ENCODE data around the gene PAFAH1B1.
A peak's percentile ranks its signal among the peaks of the same experiment; 100 is the strongest.

Gene PAFAH1B1

GRCh38 chr17:2701996-2702741, 108.7 kb downstream of the PAFAH1B1 start:
- Histone ChIP-seq H2BK5ac (ENCODE audit: low read depth, low read length, poor library complexity) (no peak overlapping the region), H3K4me3 (ENCODE audit: low read depth, low read length) (no peak overlapping the region), H3K4me2 (ENCODE audit: low read length) (no peak overlapping the region), H4K8ac (ENCODE audit: low read depth, low read length) (no peak overlapping the region), H3K27ac (ENCODE audit: low read depth, low read length) (no peak overlapping the region), H4K91ac (ENCODE audit: low read depth, low read length) (no peak overlapping the region), H3K79me2 (ENCODE audit: control insufficient read depth, insufficient read depth, low read length, poor library complexity) (no peaks in the 10 kb centered on the region), H2BK12ac (ENCODE audit: low read length) (no peak overlapping the region), H3K9me3 (ENCODE audit: insufficient read depth, low read depth, low read length) (peaks cover 4% of the 10 kb centered on the region), H3K4ac (ENCODE audit: low read depth, low read length) (no peak overlapping the region), H3K18ac (ENCODE audit: low read length) (no peak overlapping the region), H4K12ac (ENCODE audit: low read depth, low read length) (no peak overlapping the region), H2AFZ (ENCODE audit: insufficient read depth, low read length, poor library complexity) (no peak overlapping the region), H3K27me3 (ENCODE audit: insufficient read depth, low read length) (no peaks in the 10 kb centered on the region), H3K14ac (ENCODE audit: low read length) (no peak overlapping the region), H3K4me1 (ENCODE audit: control insufficient read depth in 1 of 2, insufficient read depth in 2 of 2, low read length in 2 of 2) (no peaks in the 10 kb centered on the region), H3K9ac (ENCODE audit: low read length) (no peak overlapping the region), H2AK5ac (ENCODE audit: low read length) (no peak overlapping the region), H3K79me1 (ENCODE audit: low read length) (no peaks in the 10 kb centered on the region), H2BK120ac (ENCODE audit: insufficient read depth, low read length, poor library complexity) (no peak overlapping the region), H3K36me3 (ENCODE audit: control insufficient read depth in 1 of 2, insufficient read depth in 2 of 2, low read length in 2 of 2) (peaks cover 48 to 60% of the 10 kb centered on the region in 2 experiments), H3K23ac (ENCODE audit: low read length) (no peak overlapping the region)
- DNase-seq: no peak
- whole genome bisulfite sequencing (ENCODE audit: extremely low coverage, insufficient coverage, insufficient read length): no CpG with 5 or more reads among the region's 22 CpGs

- no peak for DNase-seq
- H3K4me2 ChIP-seq (ENCODE audit: low read length): no peak overlapping the region
- no peak overlapping the region for H2BK12ac ChIP-seq (ENCODE audit: low read length)
- H2BK120ac ChIP-seq (ENCODE audit: insufficient read depth, low read length, poor library complexity): no peak overlapping the region
- peak overlapping the region; percentile 10 for H3K4me3 ChIP-seq (ENCODE audit: low read depth, low read length)
- peaks cover under 1% of the 10 kb centered on the region for H3K9me3 ChIP-seq (ENCODE audit: insufficient read depth, low read depth, low read length)
- no peak overlapping the region for H4K12ac ChIP-seq (ENCODE audit: low read depth, low read length)
- no peak overlapping the region for H3K4ac ChIP-seq (ENCODE audit: low read depth, low read length)
- H2AFZ ChIP-seq (ENCODE audit: insufficient read depth, low read length, poor library complexity): no peak overlapping the region
- H3K79me1 ChIP-seq (ENCODE audit: low read length): no peaks in the 10 kb centered on the region
- H2AK5ac ChIP-seq (ENCODE audit: low read length): no peak overlapping the region
- H3K4me1 ChIP-seq (ENCODE audit: control insufficient read depth in 1 of 2, insufficient read depth in 2 of 2, low read length in 2 of 2): no peaks in the 10 kb centered on the region
- H2BK5ac ChIP-seq (ENCODE audit: low read depth, low read length, poor library complexity): no peak overlapping the region
- H4K8ac ChIP-seq (ENCODE audit: low read depth, low read length): no peak overlapping the region
- no CpG with 5 or more reads among the region's 20 CpGs for WGBS (ENCODE audit: extremely low coverage, insufficient coverage, insufficient read length)
- no peaks in the 10 kb centered on the region for H3K27me3 ChIP-seq (ENCODE audit: insufficient read depth, low read length)
- no peak overlapping the region for H3K27ac ChIP-seq (ENCODE audit: low read depth, low read length)
- peaks cover 2% of the 10 kb centered on the region for H3K79me2 ChIP-seq (ENCODE audit: control insufficient read depth, insufficient read depth, low read length, poor library complexity)
- H3K18ac ChIP-seq (ENCODE audit: low read length): no peak overlapping the region
- no peak overlapping the region for H4K91ac ChIP-seq (ENCODE audit: low read depth, low read length)
- peaks cover 38 to 51% of the 10 kb centered on the region in 2 experiments for H3K36me3 ChIP-seq (ENCODE audit: control insufficient read depth in 1 of 2, insufficient read depth in 2 of 2, low read length in 2 of 2)
- no peak overlapping the region for H3K23ac ChIP-seq (ENCODE audit: low read length)
- H3K14ac ChIP-seq (ENCODE audit: low read length): no peak overlapping the region
- no peak overlapping the region for H3K9ac ChIP-seq (ENCODE audit: low read length)
Observed at GRCh38 chr17:2703181-2703580, 109.7 kb downstream of the PAFAH1B1 start.

GRCh38 chr17:2703606-2704005, 110.2 kb downstream of the PAFAH1B1 start:
- Histone ChIP-seq H3K4me1 (ENCODE audit: control insufficient read depth in 1 of 2, insufficient read depth in 2 of 2, low read length in 2 of 2) (no peaks in the 10 kb centered on the region), H2BK5ac (ENCODE audit: low read depth, low read length, poor library complexity) (no peak overlapping the region), H3K79me2 (ENCODE audit: control insufficient read depth, insufficient read depth, low read length, poor library complexity) (peaks cover 2% of the 10 kb centered on the region), H3K4ac (ENCODE audit: low read depth, low read length) (no peak overlapping the region), H3K23ac (ENCODE audit: low read length) (no peak overlapping the region), H2AFZ (ENCODE audit: insufficient read depth, low read length, poor library complexity) (no peak overlapping the region), H4K8ac (ENCODE audit: low read depth, low read length) (no peak overlapping the region), H3K79me1 (ENCODE audit: low read length) (no peaks in the 10 kb centered on the region), H2BK120ac (ENCODE audit: insufficient read depth, low read length, poor library complexity) (no peak overlapping the region), H3K4me2 (ENCODE audit: low read length) (no peak overlapping the region), H4K91ac (ENCODE audit: low read depth, low read length) (no peak overlapping the region), H3K14ac (ENCODE audit: low read length) (no peak overlapping the region), H2AK5ac (ENCODE audit: low read length) (no peak overlapping the region), H3K36me3 (ENCODE audit: control insufficient read depth in 1 of 2, insufficient read depth in 2 of 2, low read length in 2 of 2) (peaks cover 35 to 47% of the 10 kb centered on the region in 2 experiments), H3K27ac (ENCODE audit: low read depth, low read length) (no peak overlapping the region), H4K12ac (ENCODE audit: low read depth, low read length) (no peak overlapping the region), H3K18ac (ENCODE audit: low read length) (no peak overlapping the region), H3K9ac (ENCODE audit: low read length) (no peak overlapping the region), H3K9me3 (ENCODE audit: insufficient read depth, low read depth, low read length) (no peaks in the 10 kb centered on the region), H2BK12ac (ENCODE audit: low read length) (no peak overlapping the region), H3K27me3 (ENCODE audit: insufficient read depth, low read length) (no peaks in the 10 kb centered on the region), H3K4me3 (ENCODE audit: low read depth, low read length) (no peak overlapping the region)
- no CpG with 5 or more reads among the region's 16 CpGs for WGBS (ENCODE audit: extremely low coverage, insufficient coverage, insufficient read length)
- DNase-seq: no peak

- whole genome bisulfite sequencing (ENCODE audit: extremely low coverage, insufficient coverage, insufficient read length): no CpG with 5 or more reads among the region's 38 CpGs
- DNase-seq: no peak
- H2BK5ac ChIP-seq (ENCODE audit: low read depth, low read length, poor library complexity): no peak overlapping the region
- no peak overlapping the region for H4K12ac ChIP-seq (ENCODE audit: low read depth, low read length)
- H3K9ac ChIP-seq (ENCODE audit: low read length): no peak overlapping the region
- H3K14ac ChIP-seq (ENCODE audit: low read length): no peak overlapping the region
- no peak overlapping the region for H2AFZ ChIP-seq (ENCODE audit: insufficient read depth, low read length, poor library complexity)
- H3K79me1 ChIP-seq (ENCODE audit: low read length): no peaks in the 10 kb centered on the region
- peaks cover 35 to 45% of the 10 kb centered on the region in 2 experiments for H3K36me3 ChIP-seq (ENCODE audit: control insufficient read depth in 1 of 2, insufficient read depth in 2 of 2, low read length in 2 of 2)
- no peaks in the 10 kb centered on the region for H3K9me3 ChIP-seq (ENCODE audit: insufficient read depth, low read depth, low read length)
- H3K27ac ChIP-seq (ENCODE audit: low read depth, low read length): no peak overlapping the region
- no peak overlapping the region for H2AK5ac ChIP-seq (ENCODE audit: low read length)
- H4K91ac ChIP-seq (ENCODE audit: low read depth, low read length): no peak overlapping the region
- peaks cover 6% of the 10 kb centered on the region for H3K79me2 ChIP-seq (ENCODE audit: control insufficient read depth, insufficient read depth, low read length, poor library complexity)
- H2BK12ac ChIP-seq (ENCODE audit: low read length): no peak overlapping the region
- no peak overlapping the region for H3K18ac ChIP-seq (ENCODE audit: low read length)
- H3K23ac ChIP-seq (ENCODE audit: low read length): no peak overlapping the region
- H3K4me2 ChIP-seq (ENCODE audit: low read length): no peak overlapping the region
- no peak overlapping the region for H3K4ac ChIP-seq (ENCODE audit: low read depth, low read length)
- H4K8ac ChIP-seq (ENCODE audit: low read depth, low read length): no peak overlapping the region
- H3K4me3 ChIP-seq (ENCODE audit: low read depth, low read length): no peak overlapping the region
- H3K27me3 ChIP-seq (ENCODE audit: insufficient read depth, low read length): no peaks in the 10 kb centered on the region
- peaks cover 4 to 5% of the 10 kb centered on the region in 2 experiments for H3K4me1 ChIP-seq (ENCODE audit: control insufficient read depth in 1 of 2, insufficient read depth in 2 of 2, low read length in 2 of 2)
- no peak overlapping the region for H2BK120ac ChIP-seq (ENCODE audit: insufficient read depth, low read length, poor library complexity)
Observed at GRCh38 chr17:2704031-2704889, 110.8 kb downstream of the PAFAH1B1 start.

All from trophoblast cell (in vitro differentiated cells and primary cell).